GM19239 (cell line): Measurements from ENCODE around the gene AP4E1.

Source experiments
- DNase-seq: peaks from one replicate; pipeline ENCODE4 v3.0.0; 2011; ENCODE audit warnings: low spot score; ENCODE audit not compliant: insufficient read length
- FAIRE-seq: peaks from 2 replicates; lab custom pipeline; 2011; peaks lifted over from hg19 to GRCh38; lab: Jason Lieb, UNC

The AP4E1 gene

DNA sequence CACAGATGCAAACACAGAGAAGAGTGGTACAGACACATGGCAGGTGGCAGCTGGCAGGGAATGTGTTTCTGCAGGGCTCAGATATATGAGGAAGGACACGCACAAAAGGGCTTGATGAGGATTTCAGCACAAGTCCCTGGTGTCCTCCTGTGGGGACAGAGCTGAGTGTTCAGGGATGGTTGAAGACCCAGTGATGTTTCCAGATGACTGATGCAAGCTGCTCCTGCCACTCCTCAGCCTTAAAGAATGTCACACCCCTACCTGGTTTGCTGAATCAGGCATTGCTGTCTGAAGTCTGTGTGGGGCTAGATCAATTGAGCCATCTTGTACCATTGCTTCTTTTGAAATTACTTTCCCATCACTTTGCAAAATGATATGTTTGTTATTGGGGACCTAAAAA, 146.1 kb downstream of the AP4E1 start:
- DNase-seq (no peak), FAIRE-seq (no peak)
